ENCODE measurements around the gene CKAP2L. TPM values are rescaled to one million over a fixed set of nuclear protein-coding genes. Genes with fewer than 3 reads are reported as not detected.

The CKAP2L gene
- total and polyA plus RNA-seq, 9 of the 15 experiments (the other 6 are each of a cell fraction or from before 2014, with no cell fraction given), result 10.4 to 21.9 (median 14.2) TPM

DNA sequence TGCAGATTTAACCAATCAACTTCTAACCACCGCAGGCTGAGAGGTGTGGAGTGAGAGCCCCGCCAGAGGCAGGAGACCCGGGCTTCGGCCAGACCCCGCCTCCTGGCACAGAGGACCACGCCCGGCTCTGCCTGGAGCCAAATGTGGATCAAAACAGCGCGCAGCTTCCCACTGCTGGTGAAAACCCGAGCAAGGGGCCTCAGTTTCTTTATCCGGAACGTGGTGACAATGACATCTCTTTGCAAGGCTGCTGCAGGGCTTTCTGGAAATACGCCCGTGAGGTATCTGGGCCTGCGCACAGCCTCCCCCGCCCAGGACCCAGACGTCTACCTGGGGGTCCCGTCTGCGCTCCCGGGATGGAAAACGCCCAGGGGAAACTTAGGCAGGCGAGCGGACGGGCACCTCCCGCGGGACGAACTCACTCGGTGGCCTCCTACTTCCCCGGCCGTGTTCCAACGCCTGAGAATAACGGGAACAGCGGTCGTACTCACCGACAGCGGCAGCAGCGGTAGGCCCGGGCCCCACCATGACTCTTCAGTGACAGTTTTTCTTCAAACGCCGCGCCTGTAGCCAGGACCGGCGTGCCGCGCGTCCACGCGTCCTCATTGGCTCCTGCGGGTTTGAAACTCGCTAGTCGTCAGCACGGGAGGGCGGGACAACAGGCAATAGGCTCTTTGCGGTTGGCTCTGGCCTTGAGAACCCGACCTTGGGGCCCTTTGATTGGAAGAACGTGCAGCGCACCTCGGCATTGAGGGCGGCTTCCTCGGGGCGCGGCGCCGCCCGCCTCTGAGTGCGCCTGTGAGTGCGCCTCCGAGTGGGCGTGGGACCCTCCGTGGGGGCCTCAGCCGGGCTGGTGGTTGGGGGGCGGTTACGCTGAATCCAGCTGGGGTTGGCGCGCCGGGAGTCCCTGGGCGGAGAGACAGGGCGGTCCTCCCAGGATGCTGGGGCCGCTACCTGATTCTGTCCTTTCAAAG lies at the start of gene CKAP2L (continued):
- TF ChIP-seq, protein P1, sequence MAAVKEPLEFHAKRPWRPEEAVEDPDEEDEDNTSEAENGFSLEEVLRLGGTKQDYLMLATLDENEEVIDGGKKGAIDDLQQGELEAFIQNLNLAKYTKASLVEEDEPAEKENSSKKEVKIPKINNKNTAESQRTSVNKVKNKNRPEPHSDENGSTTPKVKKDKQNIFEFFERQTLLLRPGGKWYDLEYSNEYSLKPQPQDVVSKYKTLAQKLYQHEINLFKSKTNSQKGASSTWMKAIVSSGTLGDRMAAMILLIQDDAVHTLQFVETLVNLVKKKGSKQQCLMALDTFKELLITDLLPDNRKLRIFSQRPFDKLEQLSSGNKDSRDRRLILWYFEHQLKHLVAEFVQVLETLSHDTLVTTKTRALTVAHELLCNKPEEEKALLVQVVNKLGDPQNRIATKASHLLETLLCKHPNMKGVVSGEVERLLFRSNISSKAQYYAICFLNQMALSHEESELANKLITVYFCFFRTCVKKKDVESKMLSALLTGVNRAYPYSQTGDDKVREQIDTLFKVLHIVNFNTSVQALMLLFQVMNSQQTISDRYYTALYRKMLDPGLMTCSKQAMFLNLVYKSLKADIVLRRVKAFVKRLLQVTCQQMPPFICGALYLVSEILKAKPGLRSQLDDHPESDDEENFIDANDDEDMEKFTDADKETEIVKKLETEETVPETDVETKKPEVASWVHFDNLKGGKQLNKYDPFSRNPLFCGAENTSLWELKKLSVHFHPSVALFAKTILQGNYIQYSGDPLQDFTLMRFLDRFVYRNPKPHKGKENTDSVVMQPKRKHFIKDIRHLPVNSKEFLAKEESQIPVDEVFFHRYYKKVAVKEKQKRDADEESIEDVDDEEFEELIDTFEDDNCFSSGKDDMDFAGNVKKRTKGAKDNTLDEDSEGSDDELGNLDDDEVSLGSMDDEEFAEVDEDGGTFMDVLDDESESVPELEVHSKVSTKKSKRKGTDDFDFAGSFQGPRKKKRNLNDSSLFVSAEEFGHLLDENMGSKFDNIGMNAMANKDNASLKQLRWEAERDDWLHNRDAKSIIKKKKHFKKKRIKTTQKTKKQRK (IDR thresholded peaks at IDR 0.05; ENCODE audit: borderline replicate concordance, low read depth, low read length), result peak; percentile 65; the same call in 1 of the 2 replicates
- TF ChIP-seq RNF2 (IDR thresholded peaks at IDR 0.05) (peak; percentile 73; the same call in 1 of the 2 replicates), SIN3A (IDR thresholded peaks at IDR 0.05; ENCODE audit: borderline replicate concordance in 2 of 2, control insufficient read depth in 1 of 2, low read depth in 2 of 2, low read length in 2 of 2) (peak; percentile 92 to 95; a peak in 3 of 4 replicates), BDP1 (IDR thresholded peaks at IDR 0.05; ENCODE audit: insufficient read depth, insufficient read length) (no peak), PHF8 (IDR thresholded peaks at IDR 0.05; ENCODE audit: borderline replicate concordance, low read length) (peak; percentile 84; the same call in 1 of the 2 replicates), ZSCAN32 (CRISPR knock-in tag; IDR thresholded peaks at IDR 0.05) (no peak), YY1 (IDR thresholded peaks at IDR 0.05; ENCODE audit: borderline replicate concordance in 1 of 3, control insufficient read depth in 1 of 3, extremely low read depth in 1 of 3, insufficient read depth in 3 of 3, insufficient read length in 1 of 3, insufficient replicate concordance in 2 of 3, low read depth in 1 of 3, low read length in 2 of 3) (peak in 2 of 3 experiments; percentile 15 to 73), FOXM1 (IDR thresholded peaks at IDR 0.05; ENCODE audit: low read depth) (peak; percentile 100), FOXM1 (CRISPR knock-in tag; IDR thresholded peaks at IDR 0.05; ENCODE audit: low read depth) (peak; percentile 99), PHF20 (IDR thresholded peaks at IDR 0.05; ENCODE audit: partially characterized antibody) (peak; percentile 36), NR3C1 (CRISPR knock-in tag; IDR thresholded peaks at IDR 0.05) (0 out of 2 replicates have a peak, but pooled peaks have one; percentile 63), FOXK2 (conservative IDR thresholded peaks at IDR 0.05 in 1 of 2, IDR thresholded peaks at IDR 0.05 in 1 of 2; ENCODE audit: low read depth in 2 of 2) (peak; percentile 86 to 92), TOE1 (IDR thresholded peaks at IDR 0.05; ENCODE audit: borderline replicate concordance) (0 out of 2 replicates have a peak, but pooled peaks have one; percentile 62), TOE1 (CRISPR knock-in tag; IDR thresholded peaks at IDR 0.05; ENCODE audit: borderline replicate concordance, low read depth) (peak; percentile 44; the same call in 1 of the 2 replicates), POLR2B (IDR thresholded peaks at IDR 0.05; ENCODE audit: low read depth, partially characterized antibody) (peak; percentile 19), NCOR1 (IDR thresholded peaks at IDR 0.05) (no peak), ELF2 (CRISPR knock-in tag; IDR thresholded peaks at IDR 0.05) (no peak), CTBP1 (IDR thresholded peaks at IDR 0.05; ENCODE audit: borderline replicate concordance) (peak; percentile 95)
- TF ChIP-seq, protein P2, sequence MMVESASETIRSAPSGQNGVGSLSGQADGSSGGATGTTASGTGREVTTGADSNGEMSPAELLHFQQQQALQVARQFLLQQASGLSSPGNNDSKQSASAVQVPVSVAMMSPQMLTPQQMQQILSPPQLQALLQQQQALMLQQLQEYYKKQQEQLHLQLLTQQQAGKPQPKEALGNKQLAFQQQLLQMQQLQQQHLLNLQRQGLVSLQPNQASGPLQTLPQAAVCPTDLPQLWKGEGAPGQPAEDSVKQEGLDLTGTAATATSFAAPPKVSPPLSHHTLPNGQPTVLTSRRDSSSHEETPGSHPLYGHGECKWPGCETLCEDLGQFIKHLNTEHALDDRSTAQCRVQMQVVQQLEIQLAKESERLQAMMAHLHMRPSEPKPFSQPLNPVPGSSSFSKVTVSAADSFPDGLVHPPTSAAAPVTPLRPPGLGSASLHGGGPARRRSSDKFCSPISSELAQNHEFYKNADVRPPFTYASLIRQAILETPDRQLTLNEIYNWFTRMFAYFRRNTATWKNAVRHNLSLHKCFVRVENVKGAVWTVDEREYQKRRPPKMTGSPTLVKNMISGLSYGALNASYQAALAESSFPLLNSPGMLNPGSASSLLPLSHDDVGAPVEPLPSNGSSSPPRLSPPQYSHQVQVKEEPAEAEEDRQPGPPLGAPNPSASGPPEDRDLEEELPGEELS (CRISPR knock-in tag; IDR thresholded peaks at IDR 0.05; ENCODE audit: borderline replicate concordance), result 0 out of 2 replicates have a peak, but pooled peaks have one; percentile 30
